Measurements from ENCODE around the gene PRAMEF7.
"Not testable (repeated sequence)": the region's sequence is repeated elsewhere in the genome, so short reads cannot be mapped to it uniquely, and the experiment has no call there.

PRAMEF7 gene

GRCh38 chr1:12916310-12916709 lies at the start of gene PRAMEF7:
Gene PRAMEF7 (plus strand): TSS chr1:12916610. CDS start chr1:12917693, 1,083 bp downstream.
- DNase-seq: not testable (repeated sequence)

- not testable (repeated sequence) for DNase-seq
Observed at GRCh38 chr1:12878453-12878852, 38.0 kb upstream of the PRAMEF7 start.

- not testable (repeated sequence) for DNase-seq
Observed at GRCh38 chr1:12886101-12886500, 30.3 kb upstream of the PRAMEF7 start, which contains the start of gene PRAMEF4. Gene PRAMEF4 (minus strand): TSS chr1:12886201. CDS start chr1:12883394, 2,807 bp downstream.

GRCh38 chr1:12898170-12898569 lies 18.2 kb upstream of the PRAMEF7 start, which contains the start of gene PRAMEF10:
Gene PRAMEF10 (minus strand): TSS chr1:12898270. CDS start chr1:12895847, 2,423 bp downstream.
- DNase-seq: not testable (repeated sequence)

GRCh38 chr1:12899186-12899585 lies 17.2 kb upstream of the PRAMEF7 start:
- not testable (repeated sequence) for DNase-seq

GRCh38 chr1:12903793-12904572 lies 12.4 kb upstream of the PRAMEF7 start:
- not testable (repeated sequence) for DNase-seq

GRCh38 chr1:12921749-12922148 lies 5.3 kb downstream of the PRAMEF7 start:
- DNase-seq: not testable (repeated sequence)

GRCh38 chr1:12924368-12924767 lies 8.0 kb downstream of the PRAMEF7 start:
- not testable (repeated sequence) for DNase-seq

- DNase-seq: not testable (repeated sequence)
Observed at GRCh38 chr1:12947480-12947879, 31.1 kb downstream of the PRAMEF7 start, which contains the start of gene PRAMEF6. Gene PRAMEF6 (minus strand): TSS chr1:12947580. CDS start chr1:12942518, 5,062 bp downstream.

Measured in NCI-H1417 treated with DMSO at 0.1 percent for 48 hours (cell line).